GM10248 (cell line): ENCODE data around the gene TFAP2C.
"Not testable (repeated sequence)": the region's sequence is repeated elsewhere in the genome, so short reads cannot be mapped to it uniquely, and the experiment has no call there.

Experiments
- CTCF ChIA-PET: fragments of 300-600 bp; sonication (Branson Sonifier 250); formaldehyde crosslinking; extraction: SDS; loops from one replicate; lab custom pipeline; 2021; ENCODE audit warnings: antibody characterized with exemption; lab: Yijun Ruan, JAX
- POLR2A ChIA-PET: fragments of 350-650 bp; sonication (Branson Sonifier 250); formaldehyde crosslinking; extraction: SDS; loops from one replicate; lab custom pipeline; 2020; ENCODE audit warnings: antibody characterized with exemption; lab: Yijun Ruan, JAX
- DNase-seq: peaks from one replicate; pipeline ENCODE4 v3.0.0; 2012; ENCODE audit errors: extremely low spot score
- TF ChIP-seq, protein P1 (sequence below): IDR thresholded peaks from 2 replicates; pipeline ENCODE4 v1.5.1; 2012; ENCODE audit warnings: mild to moderate bottlenecking, low read depth; ENCODE audit errors: extremely low read depth, missing control alignments, control extremely low read depth

TFAP2C gene

GRCh38 chr20:56657879-56658278 lies 28.8 kb downstream of the TFAP2C start:
- DNase-seq = no peak
- POLR2A ChIA-PET = no interaction called here
- CTCF ChIA-PET = interaction anchor here (1.0 kb wide), 1 partner anchor 19 kb away, joined by 3 read pairs; no protein-coding TSS in a partner anchor
- TF ChIP-seq, protein P1, sequence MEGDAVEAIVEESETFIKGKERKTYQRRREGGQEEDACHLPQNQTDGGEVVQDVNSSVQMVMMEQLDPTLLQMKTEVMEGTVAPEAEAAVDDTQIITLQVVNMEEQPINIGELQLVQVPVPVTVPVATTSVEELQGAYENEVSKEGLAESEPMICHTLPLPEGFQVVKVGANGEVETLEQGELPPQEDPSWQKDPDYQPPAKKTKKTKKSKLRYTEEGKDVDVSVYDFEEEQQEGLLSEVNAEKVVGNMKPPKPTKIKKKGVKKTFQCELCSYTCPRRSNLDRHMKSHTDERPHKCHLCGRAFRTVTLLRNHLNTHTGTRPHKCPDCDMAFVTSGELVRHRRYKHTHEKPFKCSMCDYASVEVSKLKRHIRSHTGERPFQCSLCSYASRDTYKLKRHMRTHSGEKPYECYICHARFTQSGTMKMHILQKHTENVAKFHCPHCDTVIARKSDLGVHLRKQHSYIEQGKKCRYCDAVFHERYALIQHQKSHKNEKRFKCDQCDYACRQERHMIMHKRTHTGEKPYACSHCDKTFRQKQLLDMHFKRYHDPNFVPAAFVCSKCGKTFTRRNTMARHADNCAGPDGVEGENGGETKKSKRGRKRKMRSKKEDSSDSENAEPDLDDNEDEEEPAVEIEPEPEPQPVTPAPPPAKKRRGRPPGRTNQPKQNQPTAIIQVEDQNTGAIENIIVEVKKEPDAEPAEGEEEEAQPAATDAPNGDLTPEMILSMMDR = no peak

DNA sequence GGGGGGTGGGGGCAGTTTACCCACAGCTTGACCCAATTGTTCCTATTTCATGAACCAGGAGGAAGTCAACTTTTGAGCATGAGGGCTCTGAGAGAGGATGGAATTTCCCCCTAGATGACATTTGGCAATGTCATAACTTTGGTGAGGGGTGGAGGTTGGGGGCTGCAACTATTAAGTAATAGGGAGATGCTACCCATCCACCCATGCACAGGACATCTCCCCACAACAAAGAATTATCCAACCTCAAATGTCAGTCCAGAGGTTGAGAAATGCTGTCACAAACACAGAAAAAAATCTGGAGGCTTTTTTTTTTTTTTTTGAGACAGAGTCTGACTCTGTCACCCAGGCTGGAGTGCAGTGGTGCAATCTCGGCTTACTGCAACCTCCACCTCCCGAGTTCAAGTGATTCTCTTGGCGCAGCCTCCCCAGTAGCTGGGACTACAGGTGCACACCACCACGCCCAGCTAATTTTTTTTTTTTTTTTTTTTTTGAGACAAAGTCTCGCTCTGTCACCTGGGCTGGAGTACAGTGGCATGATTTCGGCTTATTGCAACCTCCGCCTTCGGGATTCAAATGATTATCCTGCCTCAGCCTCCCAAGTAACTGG lies 29.3 kb downstream of the TFAP2C start:
- DNase-seq, POLR2A ChIA-PET, CTCF ChIA-PET: not testable (repeated sequence)

DNA sequence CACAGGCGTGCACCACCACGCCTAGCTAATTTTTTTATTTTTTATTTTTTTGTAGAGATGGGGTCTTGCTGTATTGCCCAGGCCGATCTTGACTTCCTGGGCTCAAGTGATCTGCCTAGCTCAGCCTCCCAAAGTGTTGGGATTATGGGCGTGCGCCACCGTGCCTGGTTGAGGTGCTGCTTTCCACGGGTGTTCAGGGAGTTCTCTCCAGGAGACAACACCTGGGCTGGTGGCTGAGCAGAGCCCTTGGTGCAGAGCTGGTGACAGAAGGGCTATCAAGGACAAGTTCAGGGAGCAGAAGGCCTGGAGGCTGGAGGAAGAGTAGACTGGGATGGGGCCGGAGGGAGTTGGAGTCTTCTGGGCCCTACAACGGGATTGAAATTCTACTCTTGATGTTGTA lies 34.6 kb downstream of the TFAP2C start:
- DNase-seq = no peak
- POLR2A ChIA-PET = no interaction called here
- CTCF ChIA-PET = interaction anchor here (1.9 kb wide), 1 partner anchor 14 kb away, joined by 4 read pairs; no protein-coding TSS in a partner anchor
- TF ChIP-seq, protein P1 = no peak

DNA sequence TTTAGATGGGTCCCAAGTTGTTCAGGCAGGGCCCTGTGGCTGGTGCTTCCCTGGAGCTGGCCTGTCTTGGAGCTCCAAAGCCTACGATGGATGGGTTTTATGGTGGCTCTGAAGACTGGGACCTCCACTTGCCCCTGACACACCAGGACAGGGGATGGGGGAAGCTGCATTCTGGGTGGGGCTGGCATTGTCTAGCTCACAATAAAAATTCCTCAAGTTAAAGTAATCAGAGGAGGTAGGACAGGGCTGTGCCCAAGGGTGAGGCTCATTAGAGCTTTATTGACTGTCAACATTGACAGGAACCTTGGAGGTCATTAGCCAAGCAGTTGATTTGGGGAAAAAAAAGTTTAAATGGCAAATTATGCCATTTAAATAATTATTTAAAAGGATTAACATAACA lies 35.7 kb downstream of the TFAP2C start:
- DNase-seq = no peak
- POLR2A ChIA-PET = no interaction called here
- CTCF ChIA-PET = interaction anchor here (1.2 to 1.9 kb wide), 2 partner anchors 15 to 114 kb away, joined by 3 to 4 read pairs; no protein-coding TSS in a partner anchor
- TF ChIP-seq, protein P1 = no peak

- POLR2A ChIA-PET = interaction anchor here (0.6 kb wide), 1 partner anchor 116 kb away, joined by 3 read pairs; no protein-coding TSS in a partner anchor
- CTCF ChIA-PET = no interaction called here
- TF ChIP-seq, protein P1 = no peak
- no peak for DNase-seq
These were observed 36.7 kb downstream of the TFAP2C start for GRCh38 chr20:56665806-56666205.

- DNase-seq = no peak
- TF ChIP-seq, protein P1 = no peak
- CTCF ChIA-PET = no interaction called here
- POLR2A ChIA-PET = no interaction called here
These were observed 44.3 kb downstream of the TFAP2C start for GRCh38 chr20:56673450-56673849.

- TF ChIP-seq, protein P1 = no peak
- no peak for DNase-seq
- ChIA-PET POLR2A (no interaction called here), CTCF (interaction anchor here (2.6 kb wide), 1 partner anchor 14 kb away, joined by 11 read pairs; no protein-coding TSS in a partner anchor)
These were observed 46.9 kb downstream of the TFAP2C start for GRCh38 chr20:56676001-56676400.
